Cerebellar nuclear complex (tissue), 1 donor: ENCODE results near the gene CPSF4L.
"Not testable (repeated sequence)": the region's sequence is repeated elsewhere in the genome, so short reads cannot be mapped to it uniquely, and the experiment has no call there.

ENCODE experiments used
- DNase-seq, 2 experiments: peaks; one replicate each; lab custom pipeline; 2025; lab: John Stamatoyannopoulos, UW

Gene CPSF4L

GRCh38 chr17:73261617-73261951 lies at the start of gene CPSF4L:
Gene CPSF4L (minus strand): TSS chr17:73261880. CDS start chr17:73261818, 62 bp downstream.
- no peak for DNase-seq

GRCh38 chr17:73311428-73311780 lies 49.7 kb upstream of the CPSF4L start:
- DNase-seq, result no peak

- DNase-seq, result no peak
These were observed 48.3 kb upstream of the CPSF4L start for GRCh38 chr17:73309727-73310596.

- not testable (repeated sequence) for DNase-seq
These were observed 47.3 kb upstream of the CPSF4L start for GRCh38 chr17:73308959-73309358.

GRCh38 chr17:73308017-73308823 lies 46.5 kb upstream of the CPSF4L start:
- DNase-seq, result no peak

DNA sequence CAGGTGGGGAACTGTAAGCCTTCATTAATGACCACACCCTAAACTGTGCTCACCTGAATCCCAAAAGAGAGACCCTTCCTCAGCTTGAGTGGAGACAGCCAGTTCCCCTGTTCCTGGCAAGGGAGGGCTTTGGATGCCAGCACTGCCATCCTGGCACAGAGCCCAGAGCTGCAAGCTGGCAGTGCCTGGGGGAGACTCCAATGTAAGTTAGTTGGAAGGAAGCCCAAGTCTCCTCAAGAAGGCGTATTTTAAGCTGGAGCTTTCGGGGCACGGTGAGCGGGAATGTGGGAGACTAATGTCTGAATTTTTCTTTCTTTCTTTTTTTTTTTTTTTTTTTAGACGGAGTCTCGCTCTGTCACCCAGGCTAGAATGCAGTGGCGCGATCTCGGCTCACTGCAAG lies 45.5 kb upstream of the CPSF4L start:
- DNase-seq, result no peak

- DNase-seq, result no peak
These were observed 44.5 kb upstream of the CPSF4L start for GRCh38 chr17:73305845-73306836.

DNA sequence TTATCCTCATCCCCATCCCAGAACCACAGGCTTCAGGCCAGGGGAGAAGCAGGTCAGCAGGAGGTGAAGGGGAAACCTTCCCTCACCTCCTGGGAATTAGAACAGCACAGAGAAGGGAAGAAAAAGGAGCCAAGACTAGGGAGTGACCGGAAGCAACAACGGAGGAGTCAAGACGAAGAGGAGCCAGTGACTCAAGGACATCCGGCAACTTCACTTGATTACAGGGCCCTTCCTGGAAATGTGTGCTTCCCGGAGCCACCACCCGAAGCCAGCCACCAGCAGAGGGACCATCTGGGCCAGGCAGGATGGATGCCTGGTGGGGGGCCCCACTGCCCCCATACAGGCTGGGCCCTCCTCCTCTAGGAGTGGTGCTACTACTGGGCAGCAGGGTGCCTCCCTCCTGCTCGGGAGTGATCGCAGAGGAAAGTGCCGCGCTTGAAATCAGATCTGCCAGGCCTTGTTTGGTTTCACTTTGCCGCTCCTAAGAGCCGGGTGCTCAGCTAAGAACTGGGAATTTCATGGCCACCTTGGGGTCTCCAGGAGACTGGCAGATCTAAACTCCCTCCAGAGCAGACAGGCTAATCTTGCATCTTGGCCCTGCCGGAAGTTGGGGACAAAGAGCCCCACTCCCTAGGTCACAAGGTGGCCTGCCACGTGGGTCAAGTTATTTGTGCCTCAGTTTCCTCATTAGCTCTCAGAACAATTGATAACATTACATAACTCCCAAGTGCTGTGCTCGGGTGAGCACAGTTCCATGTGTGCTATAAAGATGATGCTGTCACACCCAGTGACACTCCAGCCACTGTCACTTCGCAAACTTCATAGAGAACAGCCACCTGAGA lies 43.5 kb upstream of the CPSF4L start:
- DNase-seq, result no peak

DNA sequence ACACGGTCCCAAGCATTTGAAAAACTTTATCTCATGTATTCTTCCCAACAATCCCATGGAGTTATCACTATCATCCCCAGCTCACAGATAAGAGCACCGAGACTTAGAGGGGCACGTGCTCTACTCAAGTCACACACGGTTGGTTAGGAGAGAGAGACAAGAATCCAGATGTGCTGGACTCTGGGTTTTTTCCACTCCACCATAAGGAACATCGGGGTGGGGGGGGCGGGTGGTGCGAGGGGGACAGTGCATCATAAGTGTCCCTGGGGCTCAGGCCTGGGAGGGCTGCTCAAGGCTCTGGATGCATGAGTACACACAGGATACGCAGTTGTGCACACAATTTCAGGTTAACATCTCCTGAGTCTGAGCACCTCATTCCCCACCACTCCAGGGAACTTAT lies 42.8 kb upstream of the CPSF4L start:
- no peak for DNase-seq

DNA sequence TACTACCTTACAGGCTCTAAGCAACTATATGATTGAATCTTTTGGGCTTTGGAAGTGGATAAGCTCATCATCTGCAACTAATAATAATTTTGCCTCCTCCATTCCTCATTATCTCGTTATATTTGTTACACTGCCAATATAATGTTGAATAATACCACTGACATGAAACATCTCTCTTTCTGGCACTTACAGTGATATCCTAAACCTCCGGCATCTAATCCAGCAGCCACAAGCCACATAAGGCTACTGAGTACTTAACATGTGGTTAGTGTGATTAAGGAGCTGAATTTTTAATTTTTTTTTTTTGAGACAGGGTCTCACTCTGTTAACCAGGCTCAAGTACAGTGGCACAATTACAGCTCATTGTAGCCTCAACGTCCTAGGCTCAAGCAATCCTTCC lies 40.5 kb upstream of the CPSF4L start:
- DNase-seq, result no peak

DNA sequence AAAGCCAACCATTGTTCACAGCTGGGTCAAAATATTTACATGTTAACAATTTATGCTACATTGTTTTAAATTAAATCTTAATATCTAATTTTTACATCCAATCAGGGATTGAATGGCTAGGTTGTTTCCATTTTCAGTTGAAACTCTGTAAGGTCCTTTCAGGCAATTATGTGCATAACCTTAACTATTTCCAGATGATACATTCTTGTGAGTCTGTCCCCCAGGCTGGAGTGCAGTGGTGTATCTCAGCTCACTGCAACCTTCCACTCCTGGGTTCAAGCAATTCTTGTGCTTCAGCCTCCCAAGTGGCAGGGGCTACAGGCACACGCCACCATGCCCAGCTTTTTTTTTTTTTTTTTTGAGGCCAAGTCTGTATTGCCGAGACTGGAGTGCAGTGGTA lies 39.7 kb upstream of the CPSF4L start:
- no peak for DNase-seq

- no peak for DNase-seq
These were observed 38.7 kb upstream of the CPSF4L start for GRCh38 chr17:73300392-73300791.

DNA sequence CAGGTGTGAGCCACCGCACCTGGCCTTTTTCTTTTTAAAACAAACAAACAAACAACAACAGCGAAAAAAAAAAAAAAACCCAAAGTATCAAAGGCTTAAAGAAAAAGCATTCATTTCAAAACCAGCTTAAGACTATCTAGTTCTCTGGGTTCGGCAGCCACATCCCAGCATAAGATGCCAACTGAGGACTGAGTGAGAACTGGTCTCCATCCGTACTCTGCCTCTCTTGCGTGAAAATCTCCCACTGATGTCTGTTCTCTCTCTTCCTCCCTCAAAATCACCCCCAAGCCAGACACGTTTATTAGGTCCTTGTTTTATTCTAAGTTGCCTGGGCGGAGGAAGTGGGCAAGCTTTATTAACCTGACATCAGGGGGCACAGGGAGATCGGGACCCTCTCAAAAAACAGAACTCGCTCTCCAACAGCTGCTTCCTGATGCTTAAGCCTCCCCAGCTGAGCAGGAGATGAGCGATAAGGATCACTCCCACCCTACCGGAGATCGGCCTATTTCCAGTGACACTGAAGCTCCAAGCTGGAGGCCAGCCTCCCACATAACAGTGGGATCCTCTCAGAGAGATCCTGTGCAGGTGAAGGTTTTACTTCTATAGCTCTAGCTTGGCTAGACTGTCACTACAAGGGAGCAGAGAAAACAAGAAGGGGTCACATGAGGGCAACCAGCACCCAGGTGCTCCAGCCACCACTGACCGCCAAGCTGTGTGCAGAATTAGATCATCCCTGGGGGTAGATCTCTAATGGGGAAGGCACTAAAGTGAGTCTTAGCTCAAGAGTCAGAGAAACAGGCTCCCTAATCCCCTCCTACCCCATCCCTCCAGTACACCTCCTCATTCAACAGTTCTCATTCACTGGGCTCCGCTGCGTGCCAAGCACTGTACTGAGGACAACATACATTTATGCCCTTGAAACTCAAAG lies 36.5 kb upstream of the CPSF4L start:
- DNase-seq, result no peak

DNA sequence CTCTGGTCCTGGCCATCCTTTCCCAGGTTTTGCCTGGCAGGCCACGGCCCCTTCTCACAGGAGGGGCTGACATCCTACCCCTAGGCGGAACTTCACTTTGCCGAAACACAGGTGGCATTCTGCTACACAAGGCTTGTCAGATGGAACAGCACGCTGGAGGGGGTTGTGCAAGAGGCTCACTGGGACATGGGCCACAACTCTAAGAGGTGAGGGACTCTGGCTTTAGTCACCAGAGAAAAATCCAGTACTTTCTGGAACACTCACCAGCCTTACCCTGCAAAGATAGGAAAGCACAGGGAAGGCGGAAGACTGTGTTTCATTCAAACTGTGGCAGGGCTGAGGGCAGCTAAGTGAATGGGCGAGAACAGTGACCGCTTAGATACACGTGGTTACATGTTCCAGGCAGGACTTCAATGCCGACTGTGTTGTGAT lies 31.8 kb upstream of the CPSF4L start:
- no peak for DNase-seq

DNA sequence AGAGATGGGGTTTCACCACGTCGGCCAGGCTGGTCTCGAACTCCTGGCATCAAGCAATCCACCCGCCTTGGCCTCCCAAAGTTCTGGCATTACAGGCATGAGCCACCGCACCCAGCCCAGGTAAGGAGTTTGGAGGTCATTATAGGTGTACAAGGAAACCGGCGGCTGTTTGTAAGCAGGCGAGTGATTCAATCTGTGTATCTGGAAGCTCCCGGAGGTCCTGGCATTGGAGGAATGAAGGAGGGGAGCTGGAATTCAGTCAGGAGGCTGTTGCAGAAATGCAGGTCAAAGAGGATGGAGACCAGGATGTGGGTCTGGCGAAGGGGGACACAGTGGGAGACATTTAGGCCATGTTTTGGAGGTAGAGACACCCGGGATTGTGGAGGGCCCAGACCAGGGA lies 31.4 kb upstream of the CPSF4L start:
- DNase-seq, result no peak

DNA sequence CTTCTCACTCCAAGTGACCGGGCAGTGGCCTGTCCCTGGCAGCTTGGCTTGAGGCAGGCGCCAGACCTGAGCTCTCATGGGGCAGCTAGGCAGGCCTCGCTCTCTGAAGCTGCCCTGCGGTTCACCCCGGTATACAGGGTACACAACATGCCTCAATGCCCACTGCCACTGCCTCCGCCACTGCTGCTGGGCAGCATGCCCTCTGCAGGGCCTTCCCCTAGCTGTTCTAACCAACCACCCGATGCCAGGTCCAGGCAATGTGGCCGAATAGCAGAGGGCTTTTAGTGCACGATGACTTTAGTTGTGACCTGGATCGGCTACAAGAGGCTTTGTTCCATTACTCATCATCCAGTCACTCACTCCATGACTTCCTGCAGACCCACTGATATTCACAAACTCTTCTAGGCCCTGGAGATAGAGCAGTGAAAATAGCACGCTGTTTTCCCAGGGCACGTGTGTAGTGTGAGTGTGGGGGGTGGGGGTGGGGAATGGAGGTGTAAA lies 30.4 kb upstream of the CPSF4L start:
- no peak for DNase-seq

- no peak for DNase-seq
These were observed 29.7 kb upstream of the CPSF4L start for GRCh38 chr17:73291260-73291801.

DNA sequence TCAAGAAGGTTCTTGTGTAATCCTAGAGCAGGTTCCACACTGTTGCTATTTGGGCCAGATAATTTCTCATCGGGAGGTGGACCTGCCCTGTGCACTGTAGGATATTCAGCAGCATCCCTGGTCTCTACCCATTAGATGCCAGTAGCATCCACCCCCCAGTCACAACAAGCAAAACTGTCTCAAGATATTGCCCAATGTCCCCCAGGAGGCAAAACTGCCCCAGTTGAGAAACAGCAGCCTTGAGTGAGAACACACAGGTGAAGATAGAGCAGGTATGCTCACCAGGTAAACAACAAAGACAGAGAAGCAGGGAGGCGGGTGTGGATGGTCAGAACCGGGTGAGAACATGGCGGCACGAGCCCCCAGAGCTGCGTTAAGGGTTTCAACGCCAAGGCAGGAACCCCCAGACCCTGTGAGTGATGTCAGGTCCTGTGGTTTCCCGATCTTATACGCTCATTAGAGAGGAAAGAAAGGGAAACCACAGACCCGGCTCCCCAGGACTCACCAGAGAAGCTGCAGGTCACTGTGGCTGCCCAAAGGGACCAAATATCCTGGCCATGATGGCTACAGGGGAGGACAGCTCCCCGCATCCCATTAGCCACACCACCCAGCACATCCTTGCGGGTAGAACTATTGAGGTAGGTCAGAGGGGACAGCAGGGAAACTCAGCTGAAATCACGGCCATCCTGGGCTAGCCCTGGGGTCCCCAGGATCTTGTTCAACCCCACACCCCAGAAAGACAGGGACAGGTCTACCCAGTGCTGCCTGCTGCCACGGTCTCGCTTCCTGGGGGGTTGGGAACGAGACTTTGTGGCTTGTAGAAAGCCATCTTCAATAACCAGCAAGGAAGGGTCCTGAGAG lies 28.9 kb upstream of the CPSF4L start:
- DNase-seq, result no peak
